Left renal pelvis (tissue), 4 donors: ENCODE data around the gene OXSR1. TPM values are rescaled to one million over a fixed set of nuclear protein-coding genes. Genes with fewer than 3 reads are reported as not detected.
A peak's percentile ranks its signal among the peaks of the same experiment; 100 is the strongest.
"Not testable (repeated sequence)": the region's sequence is repeated elsewhere in the genome, so short reads cannot be mapped to it uniquely, and the experiment has no call there.

ENCODE experiments used
- DNase-seq, 4 donors: peaks; one replicate each; pipeline ENCODE4 v3.0.0-alpha.2; 2013; ENCODE audit warnings: low read depth in 4 of 4, low spot score in 3 of 4
- polyA plus RNA-seq, 4 donors: library from polyadenylated mRNA; unstranded; fragments of 120-200 nt; gene quantifications; one replicate each; pipeline ENCODE4 v1.2.1, GENCODE V29; 2013; ENCODE audit not compliant: insufficient read length in 4 of 4

The OXSR1 gene
- polyA plus RNA-seq, 4 donors, result 33.5 to 56.5 (median 46.8) TPM

DNA sequence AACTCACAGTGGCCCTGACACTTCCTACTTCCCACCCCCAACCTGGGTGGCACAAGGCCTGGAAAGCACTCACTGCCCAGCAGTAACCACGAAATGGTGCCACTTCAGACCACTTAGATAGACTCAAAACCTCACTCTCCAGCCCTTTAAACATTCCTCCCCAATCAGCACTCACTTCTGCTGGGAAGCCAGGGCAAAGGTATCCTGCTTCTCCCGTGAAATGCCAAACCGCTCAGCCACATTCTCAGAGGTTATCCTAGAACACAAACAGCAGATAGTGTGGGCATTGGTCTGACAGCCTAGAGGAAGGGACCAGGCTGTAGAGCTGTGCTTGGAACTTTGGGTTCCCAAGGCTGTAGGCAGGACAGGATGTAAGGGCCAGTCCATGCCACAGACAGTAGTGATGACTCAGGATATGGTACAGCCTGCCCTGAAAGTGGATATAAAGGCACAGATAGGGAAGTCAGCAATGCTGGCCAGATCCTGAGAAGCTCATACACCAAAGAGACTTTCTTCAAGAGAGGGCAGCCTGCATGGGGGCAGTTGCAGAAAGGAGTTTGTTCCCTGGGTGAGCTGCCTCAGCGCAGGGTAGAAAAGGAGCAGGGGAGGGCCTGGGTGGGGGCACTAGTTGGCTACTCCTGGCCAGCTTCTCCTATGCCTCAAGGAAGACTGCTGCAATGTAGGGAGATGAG is 37.6 kb upstream of the OXSR1 start:
- DNase-seq, result no peak

DNA sequence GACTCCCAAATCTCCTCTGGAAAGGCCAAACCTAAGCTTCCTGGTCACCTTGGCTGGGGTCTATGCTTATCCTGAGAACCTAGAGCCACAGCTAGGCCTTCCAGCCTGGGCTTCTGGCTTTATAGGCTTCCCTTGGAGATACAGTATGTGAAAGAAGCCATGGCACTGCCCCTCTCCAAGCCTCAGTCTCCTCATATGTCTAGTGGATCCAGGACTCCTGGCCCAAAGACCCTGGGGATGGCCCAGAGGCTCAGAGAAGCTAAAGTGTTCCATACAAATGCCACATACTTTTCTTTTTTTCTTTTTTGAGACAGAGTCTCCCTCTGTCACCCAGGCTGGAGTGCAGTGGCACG is 37.1 kb upstream of the OXSR1 start:
- DNase-seq, result no peak

DNA sequence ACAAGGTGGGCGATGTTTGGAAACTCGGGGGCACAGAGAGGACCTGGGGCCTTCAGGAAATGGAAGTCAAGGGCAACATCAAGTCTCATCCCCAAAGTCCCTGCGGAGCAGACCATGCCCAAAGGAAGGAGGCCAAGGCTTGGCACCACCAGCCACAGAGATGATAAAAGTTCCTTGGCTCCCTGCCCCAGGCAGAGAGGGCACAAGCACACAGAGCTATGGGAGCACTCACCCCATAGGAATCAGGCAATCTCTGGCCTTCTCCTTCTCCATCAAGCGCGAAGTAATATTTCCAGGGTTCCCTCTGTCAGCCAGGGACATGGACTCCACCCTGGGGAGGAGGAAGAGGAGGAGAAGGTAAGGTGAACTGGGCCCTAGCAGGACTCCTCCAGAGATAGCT is 36.3 kb upstream of the OXSR1 start:
- no peak for DNase-seq

DNA sequence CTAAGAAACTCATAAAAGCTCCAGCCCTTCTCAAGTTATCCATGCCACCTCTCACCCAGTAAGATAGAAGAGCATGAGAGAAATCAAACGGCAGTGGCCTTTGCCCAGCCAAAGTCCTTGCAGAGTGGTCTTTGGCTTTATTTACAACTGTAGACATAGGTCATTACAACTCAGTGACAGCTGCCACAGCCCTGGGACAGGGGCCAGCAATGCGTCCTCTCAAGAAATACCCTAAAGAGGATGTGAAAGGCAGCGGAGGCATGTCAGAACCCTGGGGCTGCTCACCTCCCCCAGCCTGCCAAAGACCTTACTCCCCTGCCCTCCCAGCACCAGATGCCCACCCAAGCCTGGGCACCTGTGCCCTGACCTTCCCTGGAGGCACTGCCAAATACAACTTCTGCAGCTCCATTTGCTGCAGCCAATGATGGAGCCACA is 34.7 kb upstream of the OXSR1 start:
- DNase-seq, result no peak

GRCh38 chr3:38131621-38132369 is 33.5 kb upstream of the OXSR1 start:
- DNase-seq, result no peak

DNA sequence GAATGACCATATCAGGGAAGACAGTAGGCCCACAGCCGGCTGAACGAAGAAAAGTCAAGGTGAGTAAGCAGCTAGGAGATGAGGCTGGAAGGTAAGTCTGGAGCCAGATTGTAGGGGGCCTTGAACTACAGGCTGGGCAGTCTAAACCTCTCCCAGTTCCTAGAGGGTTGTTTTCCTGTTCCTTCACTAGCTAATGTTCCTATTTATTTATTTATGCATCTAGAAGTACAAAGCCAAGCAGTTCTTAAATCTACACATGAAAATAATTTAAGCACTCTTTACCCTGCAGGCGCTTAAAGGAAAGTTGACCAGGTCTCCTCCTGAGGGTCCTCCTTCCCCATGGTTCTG is 32.2 kb upstream of the OXSR1 start:
- DNase-seq, result no peak

GRCh38 chr3:38133557-38134405 is 31.6 kb upstream of the OXSR1 start:
- DNase-seq, result no peak

- DNase-seq, result not testable (repeated sequence)
Measured at GRCh38 chr3:38134517-38135143, 30.7 kb upstream of the OXSR1 start.

GRCh38 chr3:38135621-38136277 is 29.6 kb upstream of the OXSR1 start:
- not testable (repeated sequence) for DNase-seq

DNA sequence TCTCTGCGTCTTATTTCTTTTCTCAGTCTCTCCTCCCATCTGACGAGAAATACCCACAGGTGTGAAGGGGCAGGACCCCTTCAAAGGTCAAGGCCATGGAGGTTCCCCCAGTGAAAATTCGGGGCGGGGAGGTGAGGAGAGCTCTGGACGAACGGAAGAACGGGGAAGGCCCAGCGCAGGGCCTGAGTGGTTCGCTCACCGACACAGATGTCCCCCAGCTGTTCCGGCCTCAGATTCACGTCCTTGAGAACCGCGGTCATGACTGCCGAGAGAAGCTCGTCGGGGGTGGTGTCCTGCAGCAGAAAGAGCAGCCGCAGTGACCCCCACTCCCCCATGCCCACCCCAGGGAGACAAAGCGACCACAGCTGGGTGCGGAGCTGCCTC is 29.0 kb upstream of the OXSR1 start:
- DNase-seq, result no peak

DNA sequence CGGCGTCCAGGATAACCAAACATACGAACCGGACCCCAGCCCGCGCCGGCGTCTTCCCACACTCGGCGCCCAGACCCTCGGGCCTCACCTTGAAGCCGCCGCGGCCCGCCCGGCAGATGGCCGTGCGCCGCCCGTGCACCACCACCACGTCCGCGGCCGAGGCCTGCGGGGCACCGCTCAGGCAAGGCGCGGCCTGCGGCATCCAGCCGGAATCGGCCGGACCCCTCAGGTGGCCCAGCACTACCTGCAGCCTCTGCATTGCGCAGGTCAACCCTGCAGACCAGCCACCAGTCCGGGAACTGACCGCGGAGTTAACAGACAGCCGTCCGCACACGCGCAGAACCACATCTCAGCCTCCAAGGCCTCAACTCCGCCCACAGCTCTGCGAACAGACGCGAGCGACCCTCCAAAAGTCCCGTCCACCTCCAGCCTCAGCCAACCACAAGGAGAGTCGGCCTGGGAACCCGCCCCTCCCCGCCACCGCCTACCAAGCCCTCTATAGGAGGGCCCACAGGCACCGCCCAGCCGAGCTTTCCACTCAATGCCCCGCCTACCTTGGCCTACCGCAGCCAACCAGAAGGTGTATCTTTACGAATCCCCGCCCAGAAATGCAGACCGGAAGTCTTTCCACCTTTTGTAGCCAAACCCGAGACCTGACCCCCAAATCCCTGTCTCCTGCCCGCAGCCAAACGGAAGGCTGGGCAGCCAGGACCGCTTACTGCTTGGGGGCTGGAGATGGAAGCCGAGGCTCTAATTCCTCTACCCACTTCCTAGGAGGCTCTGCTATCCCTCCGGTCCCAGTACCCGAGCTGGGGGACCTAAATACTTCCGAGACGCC is 28.3 kb upstream of the OXSR1 start, which contains the start of gene ACAA1:
Gene ACAA1, minus strand, starts transcription at position 351 of the 838 bp plus-strand sequence. Its CDS starts 92 bp downstream, at position 259.
- DNase-seq, result peak; percentile 96 to 97 (median 96)

DNA sequence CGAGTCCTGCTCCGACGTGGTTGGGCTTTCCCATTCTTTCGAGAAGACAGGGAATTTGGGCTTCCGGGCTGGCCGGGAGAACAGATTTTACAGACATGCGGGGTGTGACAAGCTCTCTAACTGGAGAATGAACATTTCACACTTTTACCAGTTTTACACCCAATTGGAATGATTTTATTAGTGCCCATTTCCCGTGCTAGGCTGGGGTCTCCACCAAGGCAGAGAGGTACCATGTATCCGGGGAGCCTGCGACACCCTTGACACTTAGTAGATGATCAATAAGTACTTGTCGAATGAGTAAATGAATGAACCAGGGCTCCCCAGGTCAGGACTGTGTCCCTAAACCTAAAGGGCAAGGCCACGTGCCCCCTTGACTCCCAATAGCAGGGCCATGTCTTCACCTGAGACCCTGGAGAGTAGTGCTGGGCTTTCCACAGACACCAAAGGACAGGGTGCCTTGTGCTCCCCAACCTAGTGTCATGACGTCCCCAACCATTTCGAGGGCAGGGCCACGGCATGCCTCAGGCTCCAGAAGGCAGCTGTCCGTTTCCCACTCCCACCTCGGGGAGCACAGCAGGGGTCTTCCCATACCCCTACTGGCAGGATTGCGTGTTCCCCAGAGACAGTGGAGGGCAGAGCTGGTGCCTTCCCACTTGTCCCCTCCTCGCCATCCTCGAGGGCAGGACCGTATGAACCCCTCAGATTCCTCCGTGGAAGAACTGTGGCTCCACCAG is 27.6 kb upstream of the OXSR1 start:
- DNase-seq, result no peak

- no peak for DNase-seq
Measured at GRCh38 chr3:38138349-38139190, 26.8 kb upstream of the OXSR1 start, which contains the start of gene MYD88. Gene MYD88 (plus strand): TSS chr3:38138661. CDS start chr3:38138701, 40 bp downstream.

GRCh38 chr3:38139191-38139590 is 26.1 kb upstream of the OXSR1 start:
- no peak for DNase-seq

DNA sequence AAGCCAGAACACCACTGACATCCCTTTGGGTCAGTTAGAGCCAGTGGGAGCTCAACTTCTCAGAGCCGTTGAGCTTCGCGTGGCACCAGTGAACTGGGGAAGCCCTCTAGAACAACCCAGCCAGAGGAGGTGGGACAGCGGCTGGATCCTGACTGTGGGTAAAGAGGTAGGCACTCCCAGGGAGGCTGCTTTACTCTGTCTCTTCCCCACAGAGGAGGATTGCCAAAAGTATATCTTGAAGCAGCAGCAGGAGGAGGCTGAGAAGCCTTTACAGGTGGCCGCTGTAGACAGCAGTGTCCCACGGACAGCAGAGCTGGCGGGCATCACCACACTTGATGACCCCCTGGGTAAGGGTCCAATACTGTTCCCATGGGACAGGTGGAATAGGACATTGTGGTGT is 25.7 kb upstream of the OXSR1 start:
- no peak for DNase-seq

GRCh38 chr3:38140326-38141172 is 24.8 kb upstream of the OXSR1 start:
- DNase-seq, result no peak
